Measurements from ENCODE around the gene C20orf144. TPM values are rescaled to one million over a fixed set of nuclear protein-coding genes. Genes with fewer than 3 reads are reported as not detected.

Gene C20orf144
- total RNA-seq, 1 experiment from 2014 or later: not detected

DNA sequence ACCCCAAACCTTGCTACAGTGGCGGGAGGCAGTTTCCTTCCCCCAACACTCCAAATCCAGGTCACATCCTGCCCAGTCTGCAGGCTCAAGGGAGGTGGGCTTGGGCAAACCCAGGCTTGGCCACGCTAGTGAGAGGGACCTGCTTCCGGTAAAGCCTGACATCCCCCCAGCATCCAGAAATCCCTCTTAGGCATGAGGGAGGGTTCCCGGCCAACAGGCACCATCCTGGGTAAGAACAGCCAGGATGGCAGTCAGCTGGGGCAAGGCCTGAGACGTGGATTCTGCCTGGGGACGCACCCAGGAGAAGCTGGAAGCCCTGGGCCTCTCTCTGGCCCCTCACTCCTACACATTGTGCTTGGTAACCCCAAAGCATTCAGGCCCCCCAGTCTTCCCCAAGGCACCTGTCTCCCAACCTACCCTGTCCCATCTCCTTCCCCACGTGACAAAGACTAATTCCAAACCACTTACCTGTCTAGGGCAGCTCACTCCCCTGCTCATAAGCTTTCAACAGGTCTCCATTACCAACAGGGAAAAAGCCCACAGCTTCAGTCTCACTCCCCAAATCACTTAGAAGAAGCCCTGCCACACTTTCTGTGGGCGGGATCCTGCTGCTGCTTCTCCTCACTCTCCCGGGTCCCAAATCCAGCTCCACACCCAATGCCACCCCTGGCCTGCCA, 2.1 kb downstream of the C20orf144 start:
- CTCF ChIA-PET: no interaction called here
- BruUV-seq (replicated peaks): TSS peak; percentile 73

DNA sequence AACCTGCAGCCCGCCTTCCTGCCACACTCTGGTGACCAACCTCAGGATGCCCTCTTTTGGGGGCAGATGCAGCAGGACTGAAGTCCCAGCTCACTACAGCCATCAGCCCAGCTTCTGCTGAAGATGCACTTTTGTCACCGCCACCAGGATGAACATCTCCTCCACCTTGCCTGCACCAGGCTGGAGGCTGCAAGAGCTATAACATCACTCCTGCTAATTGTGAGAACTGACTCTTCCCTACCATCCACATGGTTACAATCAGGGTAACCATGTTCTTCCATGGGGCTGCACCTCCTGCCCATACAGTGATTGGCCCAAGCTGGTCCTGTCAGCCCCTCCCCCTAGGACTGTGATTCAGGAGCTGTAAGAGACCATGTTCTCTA, 2.6 kb downstream of the C20orf144 start:
- intact Hi-C loops (cut with micrococcal nuclease): loop anchor here (5.0 kb wide), 1 partner anchor 207 kb away; no protein-coding TSS in a partner anchor
- Histone ChIP-seq H4K20me1 (ENCODE audit: low read length) (no peaks in the 10 kb centered on the region), H3K27ac (ENCODE audit: low read length) (no peak overlapping the region), H3K4me2 (ENCODE audit: low read length) (peak overlapping the region; percentile 98; the same call in 1 of the 2 replicates), H3K27me3 (ENCODE audit: low read length) (no peaks in the 10 kb centered on the region), H3K9ac (ENCODE audit: low read length) (no peak overlapping the region), H3K4me3 (ENCODE audit: low read length) (no peak overlapping the region), H3F3A (ENCODE audit: low read length, unreplicated experiment) (no peaks in the 10 kb centered on the region), H3K79me2 (ENCODE audit: low read length) (0 out of 2 replicates have a peak, but pooled peaks cover 7% of the 10 kb centered on the region), H3K9me2 (replicated peaks; ENCODE audit: low read length) (no peaks in the 10 kb centered on the region), H3K4me1 (ENCODE audit: insufficient read depth, low read length) (peaks cover 25% of the 10 kb centered on the region; the same call in 1 of the 2 replicates), H2AFZ (ENCODE audit: low read length) (no peak overlapping the region), H3K9me3 (ENCODE audit: low read length) (no peaks in the 10 kb centered on the region), H3K36me3 (ENCODE audit: low read depth, low read length) (peaks cover 9% of the 10 kb centered on the region; the same call in 1 of the 2 replicates)
- ChIA-PET POLR2A (ENCODE audit: unreplicated experiment) (interaction anchor here (1.0 kb wide), 1 partner anchor 175 kb away, joined by 4 read pairs; the partner anchor contains the start of gene CBFA2T2), CTCF (interaction anchor here (0.6 kb wide), 1 partner anchor 149 kb away, joined by 12 read pairs; no protein-coding TSS in a partner anchor)
- DNase-seq: no peak
- ATAC-seq: no peak
- TF ChIP-seq, protein P1, sequence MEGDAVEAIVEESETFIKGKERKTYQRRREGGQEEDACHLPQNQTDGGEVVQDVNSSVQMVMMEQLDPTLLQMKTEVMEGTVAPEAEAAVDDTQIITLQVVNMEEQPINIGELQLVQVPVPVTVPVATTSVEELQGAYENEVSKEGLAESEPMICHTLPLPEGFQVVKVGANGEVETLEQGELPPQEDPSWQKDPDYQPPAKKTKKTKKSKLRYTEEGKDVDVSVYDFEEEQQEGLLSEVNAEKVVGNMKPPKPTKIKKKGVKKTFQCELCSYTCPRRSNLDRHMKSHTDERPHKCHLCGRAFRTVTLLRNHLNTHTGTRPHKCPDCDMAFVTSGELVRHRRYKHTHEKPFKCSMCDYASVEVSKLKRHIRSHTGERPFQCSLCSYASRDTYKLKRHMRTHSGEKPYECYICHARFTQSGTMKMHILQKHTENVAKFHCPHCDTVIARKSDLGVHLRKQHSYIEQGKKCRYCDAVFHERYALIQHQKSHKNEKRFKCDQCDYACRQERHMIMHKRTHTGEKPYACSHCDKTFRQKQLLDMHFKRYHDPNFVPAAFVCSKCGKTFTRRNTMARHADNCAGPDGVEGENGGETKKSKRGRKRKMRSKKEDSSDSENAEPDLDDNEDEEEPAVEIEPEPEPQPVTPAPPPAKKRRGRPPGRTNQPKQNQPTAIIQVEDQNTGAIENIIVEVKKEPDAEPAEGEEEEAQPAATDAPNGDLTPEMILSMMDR (conservative IDR thresholded peaks at IDR 0.05; ENCODE audit: low read depth, low read length): no peak
- TF ChIP-seq EZH2 (IDR thresholded peaks at IDR 0.05; ENCODE audit: low read length, unreplicated experiment): no peak
- TF ChIP-seq EZH2phosphoT487 (IDR thresholded peaks at IDR 0.05; ENCODE audit: borderline replicate concordance, low read length): no peak
- no TSS peak for BruUV-seq (replicated peaks)

More for the DNA sequence above, 2.1 kb downstream of the C20orf144 start:
- Histone ChIP-seq H3K27ac (ENCODE audit: low read length) (0 out of 2 replicates have a peak overlapping the region, but pooled peaks have one; percentile 2), H2AFZ (ENCODE audit: low read length) (peak overlapping the region; percentile 91), H3K79me2 (ENCODE audit: low read length) (0 out of 2 replicates have a peak, but pooled peaks cover 7% of the 10 kb centered on the region), H3K4me3 (ENCODE audit: low read length) (peak overlapping the region; percentile 81), H3K4me2 (ENCODE audit: low read length) (peak overlapping the region; percentile 98), H3K4me1 (ENCODE audit: insufficient read depth, low read length) (peaks cover 25% of the 10 kb centered on the region; the same call in 1 of the 2 replicates), H4K20me1 (ENCODE audit: low read length) (no peaks in the 10 kb centered on the region), H3K9me3 (ENCODE audit: low read length) (no peaks in the 10 kb centered on the region), H3K36me3 (ENCODE audit: low read depth, low read length) (peaks cover 9% of the 10 kb centered on the region; the same call in 1 of the 2 replicates), H3K27me3 (ENCODE audit: low read length) (no peaks in the 10 kb centered on the region), H3K9me2 (replicated peaks; ENCODE audit: low read length) (no peaks in the 10 kb centered on the region), H3K9ac (ENCODE audit: low read length) (peak overlapping the region; percentile 73), H3F3A (ENCODE audit: low read length, unreplicated experiment) (no peaks in the 10 kb centered on the region)
- TF ChIP-seq EZH2 (IDR thresholded peaks at IDR 0.05; ENCODE audit: low read length, unreplicated experiment) (no peak), EZH2phosphoT487 (IDR thresholded peaks at IDR 0.05; ENCODE audit: borderline replicate concordance, low read length) (no peak)
- TF ChIP-seq, protein P1 (conservative IDR thresholded peaks at IDR 0.05; ENCODE audit: low read depth, low read length): no peak
- DNase-seq (no peak), ATAC-seq (no peak)
- POLR2A ChIA-PET (ENCODE audit: unreplicated experiment): interaction anchor here (0.7 to 1.0 kb wide), 2 partner anchors 174 to 175 kb away, joined by 4 to 6 read pairs; partner anchors contain the start of gene CBFA2T2
- intact Hi-C loops (cut with micrococcal nuclease): no loop called here

Measured in PC-3 (cell line).